Measurements from ENCODE around the gene CKAP2L. TPM values are rescaled to one million over a fixed set of nuclear protein-coding genes. Genes with fewer than 3 reads are reported as not detected.

The CKAP2L gene
- total and polyA plus RNA-seq, 2 experiments from 2014 or later = 16.2 to 30.2 TPM

DNA sequence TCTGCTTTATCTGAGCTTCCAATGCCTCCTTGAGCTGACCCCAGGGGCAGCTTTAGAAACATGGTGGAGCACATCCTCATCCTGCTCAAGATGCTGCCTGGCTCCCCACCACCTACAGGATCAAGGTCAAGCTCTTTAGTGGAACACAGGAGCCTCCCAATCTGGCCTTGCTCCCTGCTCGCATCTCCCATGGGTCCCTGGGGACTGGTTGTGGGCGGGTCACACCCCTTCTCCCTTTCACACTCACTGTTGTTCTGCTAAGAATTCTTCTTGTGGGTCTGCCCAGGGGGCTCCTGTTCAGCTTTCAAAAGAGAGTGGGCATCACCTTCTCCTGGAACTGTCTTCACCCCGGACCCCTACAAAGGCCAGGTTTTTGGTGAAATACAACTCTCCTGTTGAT lies 51.9 kb downstream of the CKAP2L start:
- H3K36me3 Mint-ChIP-seq (ENCODE audit: low read depth) = no peaks in the 10 kb centered on the region
- H3K27ac Mint-ChIP-seq = no peak overlapping the region

More for the DNA sequence above, 51.9 kb downstream of the CKAP2L start:
- 0 out of 2 replicates have a peak, but pooled peaks cover 4% of the 10 kb centered on the region for H3K9me2 ChIP-seq (ENCODE audit: insufficient read depth)
- no peaks in the 10 kb centered on the region for H3K4me1 ChIP-seq (ENCODE audit: insufficient read depth)
- TF ChIP-seq, protein P1, sequence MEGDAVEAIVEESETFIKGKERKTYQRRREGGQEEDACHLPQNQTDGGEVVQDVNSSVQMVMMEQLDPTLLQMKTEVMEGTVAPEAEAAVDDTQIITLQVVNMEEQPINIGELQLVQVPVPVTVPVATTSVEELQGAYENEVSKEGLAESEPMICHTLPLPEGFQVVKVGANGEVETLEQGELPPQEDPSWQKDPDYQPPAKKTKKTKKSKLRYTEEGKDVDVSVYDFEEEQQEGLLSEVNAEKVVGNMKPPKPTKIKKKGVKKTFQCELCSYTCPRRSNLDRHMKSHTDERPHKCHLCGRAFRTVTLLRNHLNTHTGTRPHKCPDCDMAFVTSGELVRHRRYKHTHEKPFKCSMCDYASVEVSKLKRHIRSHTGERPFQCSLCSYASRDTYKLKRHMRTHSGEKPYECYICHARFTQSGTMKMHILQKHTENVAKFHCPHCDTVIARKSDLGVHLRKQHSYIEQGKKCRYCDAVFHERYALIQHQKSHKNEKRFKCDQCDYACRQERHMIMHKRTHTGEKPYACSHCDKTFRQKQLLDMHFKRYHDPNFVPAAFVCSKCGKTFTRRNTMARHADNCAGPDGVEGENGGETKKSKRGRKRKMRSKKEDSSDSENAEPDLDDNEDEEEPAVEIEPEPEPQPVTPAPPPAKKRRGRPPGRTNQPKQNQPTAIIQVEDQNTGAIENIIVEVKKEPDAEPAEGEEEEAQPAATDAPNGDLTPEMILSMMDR (conservative IDR thresholded peaks at IDR 0.05; ENCODE audit: low read depth in 2 of 2) = no peak
- TF ChIP-seq EZH2phosphoT487 (IDR thresholded peaks at IDR 0.05; ENCODE audit: unreplicated experiment) (no peak), NANOG (IDR thresholded peaks at IDR 0.05; ENCODE audit: borderline replicate concordance) (no peak), ZNF114 (CRISPR knock-in tag; IDR thresholded peaks at IDR 0.05) (no peak), POLR2AphosphoS5 (IDR thresholded peaks at IDR 0.05; ENCODE audit: low read depth) (no peak), EZH2 (IDR thresholded peaks at IDR 0.05; ENCODE audit: low read depth, unreplicated experiment) (no peak), STAT1 (IDR thresholded peaks at IDR 0.05; ENCODE audit: unreplicated experiment) (no peak), CREB1 (CRISPR knock-in tag; IDR thresholded peaks at IDR 0.05; ENCODE audit: low read depth) (no peak)
- TF ChIP-seq, protein P2, sequence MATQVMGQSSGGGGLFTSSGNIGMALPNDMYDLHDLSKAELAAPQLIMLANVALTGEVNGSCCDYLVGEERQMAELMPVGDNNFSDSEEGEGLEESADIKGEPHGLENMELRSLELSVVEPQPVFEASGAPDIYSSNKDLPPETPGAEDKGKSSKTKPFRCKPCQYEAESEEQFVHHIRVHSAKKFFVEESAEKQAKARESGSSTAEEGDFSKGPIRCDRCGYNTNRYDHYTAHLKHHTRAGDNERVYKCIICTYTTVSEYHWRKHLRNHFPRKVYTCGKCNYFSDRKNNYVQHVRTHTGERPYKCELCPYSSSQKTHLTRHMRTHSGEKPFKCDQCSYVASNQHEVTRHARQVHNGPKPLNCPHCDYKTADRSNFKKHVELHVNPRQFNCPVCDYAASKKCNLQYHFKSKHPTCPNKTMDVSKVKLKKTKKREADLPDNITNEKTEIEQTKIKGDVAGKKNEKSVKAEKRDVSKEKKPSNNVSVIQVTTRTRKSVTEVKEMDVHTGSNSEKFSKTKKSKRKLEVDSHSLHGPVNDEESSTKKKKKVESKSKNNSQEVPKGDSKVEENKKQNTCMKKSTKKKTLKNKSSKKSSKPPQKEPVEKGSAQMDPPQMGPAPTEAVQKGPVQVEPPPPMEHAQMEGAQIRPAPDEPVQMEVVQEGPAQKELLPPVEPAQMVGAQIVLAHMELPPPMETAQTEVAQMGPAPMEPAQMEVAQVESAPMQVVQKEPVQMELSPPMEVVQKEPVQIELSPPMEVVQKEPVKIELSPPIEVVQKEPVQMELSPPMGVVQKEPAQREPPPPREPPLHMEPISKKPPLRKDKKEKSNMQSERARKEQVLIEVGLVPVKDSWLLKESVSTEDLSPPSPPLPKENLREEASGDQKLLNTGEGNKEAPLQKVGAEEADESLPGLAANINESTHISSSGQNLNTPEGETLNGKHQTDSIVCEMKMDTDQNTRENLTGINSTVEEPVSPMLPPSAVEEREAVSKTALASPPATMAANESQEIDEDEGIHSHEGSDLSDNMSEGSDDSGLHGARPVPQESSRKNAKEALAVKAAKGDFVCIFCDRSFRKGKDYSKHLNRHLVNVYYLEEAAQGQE (IDR thresholded peaks at IDR 0.05; ENCODE audit: unreplicated experiment) = no peak
- TF ChIP-seq, protein P3, sequence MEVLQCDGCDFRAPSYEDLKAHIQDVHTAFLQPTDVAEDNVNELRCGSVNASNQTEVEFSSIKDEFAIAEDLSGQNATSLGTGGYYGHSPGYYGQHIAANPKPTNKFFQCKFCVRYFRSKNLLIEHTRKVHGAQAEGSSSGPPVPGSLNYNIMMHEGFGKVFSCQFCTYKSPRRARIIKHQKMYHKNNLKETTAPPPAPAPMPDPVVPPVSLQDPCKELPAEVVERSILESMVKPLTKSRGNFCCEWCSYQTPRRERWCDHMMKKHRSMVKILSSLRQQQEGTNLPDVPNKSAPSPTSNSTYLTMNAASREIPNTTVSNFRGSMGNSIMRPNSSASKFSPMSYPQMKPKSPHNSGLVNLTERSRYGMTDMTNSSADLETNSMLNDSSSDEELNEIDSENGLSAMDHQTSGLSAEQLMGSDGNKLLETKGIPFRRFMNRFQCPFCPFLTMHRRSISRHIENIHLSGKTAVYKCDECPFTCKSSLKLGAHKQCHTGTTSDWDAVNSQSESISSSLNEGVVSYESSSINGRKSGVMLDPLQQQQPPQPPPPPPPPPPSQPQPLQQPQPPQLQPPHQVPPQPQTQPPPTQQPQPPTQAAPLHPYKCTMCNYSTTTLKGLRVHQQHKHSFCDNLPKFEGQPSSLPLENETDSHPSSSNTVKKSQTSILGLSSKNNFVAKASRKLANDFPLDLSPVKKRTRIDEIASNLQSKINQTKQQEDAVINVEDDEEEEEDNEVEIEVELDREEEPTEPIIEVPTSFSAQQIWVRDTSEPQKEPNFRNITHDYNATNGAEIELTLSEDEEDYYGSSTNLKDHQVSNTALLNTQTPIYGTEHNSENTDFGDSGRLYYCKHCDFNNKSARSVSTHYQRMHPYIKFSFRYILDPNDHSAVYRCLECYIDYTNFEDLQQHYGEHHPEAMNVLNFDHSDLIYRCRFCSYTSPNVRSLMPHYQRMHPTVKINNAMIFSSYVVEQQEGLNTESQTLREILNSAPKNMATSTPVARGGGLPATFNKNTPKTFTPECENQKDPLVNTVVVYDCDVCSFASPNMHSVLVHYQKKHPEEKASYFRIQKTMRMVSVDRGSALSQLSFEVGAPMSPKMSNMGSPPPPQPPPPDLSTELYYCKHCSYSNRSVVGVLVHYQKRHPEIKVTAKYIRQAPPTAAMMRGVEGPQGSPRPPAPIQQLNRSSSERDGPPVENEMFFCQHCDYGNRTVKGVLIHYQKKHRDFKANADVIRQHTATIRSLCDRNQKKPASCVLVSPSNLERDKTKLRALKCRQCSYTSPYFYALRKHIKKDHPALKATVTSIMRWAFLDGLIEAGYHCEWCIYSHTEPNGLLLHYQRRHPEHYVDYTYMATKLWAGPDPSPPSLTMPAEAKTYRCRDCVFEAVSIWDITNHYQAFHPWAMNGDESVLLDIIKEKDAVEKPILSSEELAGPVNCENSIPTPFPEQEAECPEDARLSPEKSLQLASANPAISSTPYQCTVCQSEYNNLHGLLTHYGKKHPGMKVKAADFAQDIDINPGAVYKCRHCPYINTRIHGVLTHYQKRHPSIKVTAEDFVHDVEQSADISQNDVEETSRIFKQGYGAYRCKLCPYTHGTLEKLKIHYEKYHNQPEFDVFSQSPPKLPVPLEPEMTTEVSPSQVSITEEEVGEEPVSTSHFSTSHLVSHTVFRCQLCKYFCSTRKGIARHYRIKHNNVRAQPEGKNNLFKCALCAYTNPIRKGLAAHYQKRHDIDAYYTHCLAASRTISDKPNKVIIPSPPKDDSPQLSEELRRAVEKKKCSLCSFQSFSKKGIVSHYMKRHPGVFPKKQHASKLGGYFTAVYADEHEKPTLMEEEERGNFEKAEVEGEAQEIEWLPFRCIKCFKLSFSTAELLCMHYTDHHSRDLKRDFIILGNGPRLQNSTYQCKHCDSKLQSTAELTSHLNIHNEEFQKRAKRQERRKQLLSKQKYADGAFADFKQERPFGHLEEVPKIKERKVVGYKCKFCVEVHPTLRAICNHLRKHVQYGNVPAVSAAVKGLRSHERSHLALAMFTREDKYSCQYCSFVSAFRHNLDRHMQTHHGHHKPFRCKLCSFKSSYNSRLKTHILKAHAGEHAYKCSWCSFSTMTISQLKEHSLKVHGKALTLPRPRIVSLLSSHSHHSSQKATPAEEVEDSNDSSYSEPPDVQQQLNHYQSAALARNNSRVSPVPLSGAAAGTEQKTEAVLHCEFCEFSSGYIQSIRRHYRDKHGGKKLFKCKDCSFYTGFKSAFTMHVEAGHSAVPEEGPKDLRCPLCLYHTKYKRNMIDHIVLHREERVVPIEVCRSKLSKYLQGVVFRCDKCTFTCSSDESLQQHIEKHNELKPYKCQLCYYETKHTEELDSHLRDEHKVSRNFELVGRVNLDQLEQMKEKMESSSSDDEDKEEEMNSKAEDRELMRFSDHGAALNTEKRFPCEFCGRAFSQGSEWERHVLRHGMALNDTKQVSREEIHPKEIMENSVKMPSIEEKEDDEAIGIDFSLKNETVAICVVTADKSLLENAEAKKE (CRISPR knock-in tag; IDR thresholded peaks at IDR 0.05) = no peak
- TF ChIP-seq, protein P4, sequence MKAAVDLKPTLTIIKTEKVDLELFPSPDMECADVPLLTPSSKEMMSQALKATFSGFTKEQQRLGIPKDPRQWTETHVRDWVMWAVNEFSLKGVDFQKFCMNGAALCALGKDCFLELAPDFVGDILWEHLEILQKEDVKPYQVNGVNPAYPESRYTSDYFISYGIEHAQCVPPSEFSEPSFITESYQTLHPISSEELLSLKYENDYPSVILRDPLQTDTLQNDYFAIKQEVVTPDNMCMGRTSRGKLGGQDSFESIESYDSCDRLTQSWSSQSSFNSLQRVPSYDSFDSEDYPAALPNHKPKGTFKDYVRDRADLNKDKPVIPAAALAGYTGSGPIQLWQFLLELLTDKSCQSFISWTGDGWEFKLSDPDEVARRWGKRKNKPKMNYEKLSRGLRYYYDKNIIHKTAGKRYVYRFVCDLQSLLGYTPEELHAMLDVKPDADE (IDR thresholded peaks at IDR 0.05) = no peak
- Mint-ChIP-seq H3K27me3 (ENCODE audit: insufficient read depth, low read depth, poor library complexity) (peaks cover 2% of the 10 kb centered on the region), H3K4me1 (peaks cover 3% of the 10 kb centered on the region; the same call in 1 of the 3 replicates), H3K4me3 (no peak overlapping the region), H3K9me3 (no peaks in the 10 kb centered on the region; the same call in 2 of the 3 replicates)
- no peaks in the 10 kb centered on the region for H3K79me2 ChIP-seq (replicated peaks; ENCODE audit: insufficient read depth)
- no peaks in the 10 kb centered on the region for H3K36me3 ChIP-seq (ENCODE audit: insufficient read depth)
- DNase-seq (ENCODE audit: low spot score) = no peak
- no peak overlapping the region for H3K4me3 ChIP-seq
- H3F3A ChIP-seq (replicated peaks; ENCODE audit: low read depth) = no peaks in the 10 kb centered on the region
- H3K4me2 ChIP-seq = no peak overlapping the region
- H2AFZ ChIP-seq = no peak overlapping the region
- no peaks in the 10 kb centered on the region for H3K27me3 ChIP-seq (ENCODE audit: insufficient read depth)
- no peaks in the 10 kb centered on the region for H4K20me1 ChIP-seq (replicated peaks; ENCODE audit: insufficient read depth)
- no peak for ATAC-seq
- H3K27ac ChIP-seq (ENCODE audit: low read depth) = no peak overlapping the region

All from GM23338 (cell line).